C4-2B (cell line): Measurements from ENCODE around the gene SNRNP70.
"Not testable (repeated sequence)": the region's sequence is repeated elsewhere in the genome, so short reads cannot be mapped to it uniquely, and the experiment has no call there.

Experiments
- CTCF ChIP-seq: fragments of 450-650 bp; conservative IDR thresholded peaks from 2 replicates; pipeline ENCODE4 v1.5.1; 2017; ENCODE audit warnings: mild to moderate bottlenecking
- ZFX ChIP-seq: fragments of 450-650 bp; IDR thresholded peaks from 2 replicates; pipeline ENCODE4 v1.6.1; 2017

- TF ChIP-seq CTCF, ZFX: not testable (repeated sequence)
Measured at GRCh38 chr19:49123285-49123684, 38.0 kb downstream of the SNRNP70 start.
